OCI-LY3 (cell line): Measurements from ENCODE around the gene BRD1.

ENCODE experiments used
- H2AFZ ChIP-seq: fragments of 200-600, 300-600 bp; shearing (Covaris generic); 2 replicates; pipeline ENCODE4 v1.6.0; 2014; ENCODE audit warnings: antibody characterized with exemption, low read depth, low read length
- H3K27ac ChIP-seq: fragments of 200-600, 300-600 bp; sonication (generic); 2 replicates; pipeline ENCODE4 v1.5.1; 2014; ENCODE audit warnings: mild to moderate bottlenecking, low read length, moderate library complexity, mixed read lengths
- H3K27me3 ChIP-seq: fragments of 200-600, 300-600 bp; sonication (generic); 2 replicates; pipeline ENCODE4 v1.6.1; 2014; ENCODE audit warnings: low read depth, low read length, mixed read lengths
- H3K36me3 ChIP-seq: fragments of 200-600, 300-600 bp; sonication (generic); replicated peaks from 2 replicates; pipeline ENCODE3; 2014; ENCODE audit warnings: low read depth, low read length, mixed read lengths
- H3K4me1 ChIP-seq: fragments of 300-600, 200-600 bp; sonication (generic); 2 replicates; pipeline ENCODE4 v1.6.1; 2014; ENCODE audit warnings: low read length, mixed read lengths
- H3K4me2 ChIP-seq: fragments of 200-600, 300-600 bp; sonication (generic); 2 replicates; pipeline ENCODE4 v1.6.1; 2014; ENCODE audit warnings: low read length, mixed read lengths
- H3K4me3 ChIP-seq: fragments of 300-600, 200-600 bp; sonication (generic); 2 replicates; pipeline ENCODE4 v1.5.1; 2014; ENCODE audit warnings: antibody characterized with exemption, mild to moderate bottlenecking, low read length, moderate library complexity
- H3K79me2 ChIP-seq: fragments of 300-600, 200-600 bp; shearing (Covaris generic); 2 replicates; pipeline ENCODE4 v1.6.1; 2014; ENCODE audit warnings: mild to moderate bottlenecking, low read length, mixed read lengths
- H3K9ac ChIP-seq: fragments of 300-600, 200-600 bp; shearing (Covaris generic); 2 replicates; pipeline ENCODE4 v1.6.0; 2014; ENCODE audit warnings: mild to moderate bottlenecking, low read length, moderate library complexity
- H3K9me3 ChIP-seq: fragments of 200-600, 300-600 bp; shearing (Covaris generic); 2 replicates; pipeline ENCODE4 v1.6.1; 2014; ENCODE audit warnings: low read length, mixed read lengths; ENCODE audit not compliant: insufficient read depth
- H4K20me1 ChIP-seq: fragments of 200-600, 300-600 bp; sonication (generic); 2 replicates; pipeline ENCODE4 v1.6.1; 2016; ENCODE audit warnings: low read length, mixed read lengths; ENCODE audit not compliant: insufficient read depth
- EZH2phosphoT487 ChIP-seq: fragments of 200-600 bp; shearing (Covaris generic); IDR thresholded peaks from 2 replicates; pipeline ENCODE4 v1.6.1; 2018; ENCODE audit warnings: antibody characterized with exemption, mixed run types, low read depth
- TF ChIP-seq, protein P1 (sequence below): fragments of 200-600, 300-600 bp; sonication (generic); IDR thresholded peaks from 2 replicates; pipeline ENCODE4 v1.5.1; 2014; ENCODE audit warnings: antibody characterized with exemption, low read length, low read depth

Gene BRD1

GRCh38 chr22:49726701-49727101 is 101.0 kb downstream of the BRD1 start:
- Histone ChIP-seq H3K4me2 (no peak overlapping the region), H3K9me3 (no peaks in the 10 kb centered on the region), H3K79me2 (no peaks in the 10 kb centered on the region), H3K36me3 (no peaks in the 10 kb centered on the region), H3K27me3 (0 out of 2 replicates have a peak, but pooled peaks cover 9% of the 10 kb centered on the region), H2AFZ (no peak overlapping the region), H3K4me1 (no peaks in the 10 kb centered on the region), H4K20me1 (no peaks in the 10 kb centered on the region), H3K9ac (no peak overlapping the region), H3K27ac (no peak overlapping the region), H3K4me3 (no peak overlapping the region)
- TF ChIP-seq EZH2phosphoT487: no peak
- TF ChIP-seq, protein P1, sequence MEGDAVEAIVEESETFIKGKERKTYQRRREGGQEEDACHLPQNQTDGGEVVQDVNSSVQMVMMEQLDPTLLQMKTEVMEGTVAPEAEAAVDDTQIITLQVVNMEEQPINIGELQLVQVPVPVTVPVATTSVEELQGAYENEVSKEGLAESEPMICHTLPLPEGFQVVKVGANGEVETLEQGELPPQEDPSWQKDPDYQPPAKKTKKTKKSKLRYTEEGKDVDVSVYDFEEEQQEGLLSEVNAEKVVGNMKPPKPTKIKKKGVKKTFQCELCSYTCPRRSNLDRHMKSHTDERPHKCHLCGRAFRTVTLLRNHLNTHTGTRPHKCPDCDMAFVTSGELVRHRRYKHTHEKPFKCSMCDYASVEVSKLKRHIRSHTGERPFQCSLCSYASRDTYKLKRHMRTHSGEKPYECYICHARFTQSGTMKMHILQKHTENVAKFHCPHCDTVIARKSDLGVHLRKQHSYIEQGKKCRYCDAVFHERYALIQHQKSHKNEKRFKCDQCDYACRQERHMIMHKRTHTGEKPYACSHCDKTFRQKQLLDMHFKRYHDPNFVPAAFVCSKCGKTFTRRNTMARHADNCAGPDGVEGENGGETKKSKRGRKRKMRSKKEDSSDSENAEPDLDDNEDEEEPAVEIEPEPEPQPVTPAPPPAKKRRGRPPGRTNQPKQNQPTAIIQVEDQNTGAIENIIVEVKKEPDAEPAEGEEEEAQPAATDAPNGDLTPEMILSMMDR: no peak

DNA sequence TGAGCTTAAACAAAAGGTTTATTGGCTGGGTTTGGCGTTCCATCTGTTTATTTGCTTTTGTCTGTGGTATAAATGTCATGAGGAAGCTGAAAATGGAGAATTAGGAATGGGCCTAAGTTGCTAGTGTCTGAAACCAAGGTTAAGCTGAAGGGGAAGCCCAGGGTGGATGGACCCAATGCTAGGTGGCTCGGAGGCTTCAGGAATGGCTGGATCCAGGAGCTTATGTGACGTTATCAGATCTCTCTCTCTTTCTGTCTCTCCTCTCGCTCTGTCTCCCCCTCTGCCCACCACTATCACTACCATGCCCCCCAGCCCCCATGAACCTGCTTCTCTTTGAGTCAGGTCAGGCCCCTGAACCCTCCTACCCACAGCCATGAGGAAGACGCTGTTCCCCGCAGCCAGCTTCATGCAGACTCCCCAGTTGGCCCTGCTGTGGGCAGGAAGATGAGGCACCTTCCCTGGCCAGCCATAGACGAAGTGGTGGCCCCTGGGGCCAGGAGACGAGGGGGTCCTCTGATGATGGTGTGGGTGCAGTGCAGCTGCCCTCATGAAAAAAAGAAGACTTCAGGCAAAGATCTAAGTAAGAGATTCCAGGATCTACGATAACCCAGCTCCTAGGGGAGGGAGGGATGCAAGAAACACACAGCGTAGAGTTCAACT is 101.5 kb downstream of the BRD1 start:
- no peak overlapping the region for H3K27ac ChIP-seq

GRCh38 chr22:49725516-49725915 is 102.2 kb downstream of the BRD1 start:
- Histone ChIP-seq H3K4me3 (no peak overlapping the region), H3K4me1 (no peaks in the 10 kb centered on the region), H3K79me2 (no peaks in the 10 kb centered on the region), H3K4me2 (no peak overlapping the region), H3K27me3 (0 out of 2 replicates have a peak, but pooled peaks cover 4% of the 10 kb centered on the region), H4K20me1 (no peaks in the 10 kb centered on the region), H3K27ac (no peak overlapping the region), H3K36me3 (no peaks in the 10 kb centered on the region), H3K9ac (no peak overlapping the region), H3K9me3 (no peaks in the 10 kb centered on the region), H2AFZ (no peak overlapping the region)
- TF ChIP-seq EZH2phosphoT487: no peak
- TF ChIP-seq, protein P1: no peak

More for the DNA sequence above, 101.5 kb downstream of the BRD1 start:
- no peaks in the 10 kb centered on the region for H3K79me2 ChIP-seq
- no peaks in the 10 kb centered on the region for H3K4me1 ChIP-seq
- TF ChIP-seq EZH2phosphoT487: no peak
- TF ChIP-seq, protein P1: no peak
- H3K27me3 ChIP-seq: 0 out of 2 replicates have a peak, but pooled peaks cover 9% of the 10 kb centered on the region
- no peak overlapping the region for H3K4me3 ChIP-seq
- no peaks in the 10 kb centered on the region for H3K36me3 ChIP-seq
- no peaks in the 10 kb centered on the region for H4K20me1 ChIP-seq
- H3K9ac ChIP-seq: no peak overlapping the region
- no peak overlapping the region for H2AFZ ChIP-seq
- H3K4me2 ChIP-seq: no peak overlapping the region
- H3K9me3 ChIP-seq: no peaks in the 10 kb centered on the region

GRCh38 chr22:49724893-49725489 is 102.7 kb downstream of the BRD1 start:
- H3K4me2 ChIP-seq: peak overlapping the region; percentile 49
- H3K27ac ChIP-seq: no peak overlapping the region
- TF ChIP-seq, protein P1: peak; percentile 48
- no peak for TF ChIP-seq EZH2phosphoT487
- peak overlapping the region; percentile 67 for H3K4me3 ChIP-seq
- H4K20me1 ChIP-seq: no peaks in the 10 kb centered on the region
- no peaks in the 10 kb centered on the region for H3K4me1 ChIP-seq
- H3K79me2 ChIP-seq: no peaks in the 10 kb centered on the region
- 0 out of 2 replicates have a peak, but pooled peaks cover 4% of the 10 kb centered on the region for H3K27me3 ChIP-seq
- no peaks in the 10 kb centered on the region for H3K9me3 ChIP-seq
- no peak overlapping the region for H2AFZ ChIP-seq
- H3K9ac ChIP-seq: no peak overlapping the region
- no peaks in the 10 kb centered on the region for H3K36me3 ChIP-seq
